GM13977 (cell line): ENCODE data around the gene SNX19.

Source experiments
- DNase-seq: peaks from one replicate; pipeline ENCODE4 v3.0.0; 2012; ENCODE audit warnings: low spot score
- in situ Hi-C: fragments of 300-500 bp; cut with MboI; formaldehyde crosslinking; loops from one replicate; pipeline ENCODE4 v1.12.0; 2022; ENCODE audit warnings: low sequenced_read_pairs, low pct_unique_long_range_greater_than_20kb, mixed read lengths, inconsistent platforms; ENCODE audit not compliant: unreplicated experiment
- TF ChIP-seq, protein P1 (sequence below): IDR thresholded peaks from 2 replicates; pipeline ENCODE4 v1.5.1; 2012; ENCODE audit warnings: mild to moderate bottlenecking, control low read depth; ENCODE audit not compliant: insufficient read depth; ENCODE audit errors: extremely low read depth, missing control alignments

Gene SNX19

DNA sequence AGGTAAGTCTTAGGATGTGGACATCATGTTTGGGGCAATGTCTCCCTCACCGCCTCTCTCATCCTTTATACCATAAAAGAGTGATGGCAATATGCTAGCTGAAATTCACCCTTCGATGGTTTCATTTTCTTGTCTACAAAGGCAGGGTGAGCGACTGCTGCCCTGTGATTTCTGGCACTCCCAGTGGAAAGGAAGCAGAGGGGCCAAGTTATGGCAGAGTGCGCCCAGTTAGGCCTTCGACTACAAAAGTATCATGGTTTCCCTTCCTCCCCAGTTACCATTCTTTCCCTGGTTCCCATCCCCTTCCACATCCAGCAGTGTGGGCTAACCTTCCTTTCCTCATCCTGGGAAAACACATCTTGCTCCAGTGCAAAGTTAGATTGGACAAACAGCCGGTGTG is 43.8 kb downstream of the SNX19 start:
- in situ Hi-C loops: loop anchor here (25.0 kb wide), 1 partner anchor 660 kb away; no protein-coding TSS in a partner anchor
- no peak for DNase-seq

GRCh38 chr11:130872102-130872501 is 44.2 kb downstream of the SNX19 start:
- TF ChIP-seq, protein P1, sequence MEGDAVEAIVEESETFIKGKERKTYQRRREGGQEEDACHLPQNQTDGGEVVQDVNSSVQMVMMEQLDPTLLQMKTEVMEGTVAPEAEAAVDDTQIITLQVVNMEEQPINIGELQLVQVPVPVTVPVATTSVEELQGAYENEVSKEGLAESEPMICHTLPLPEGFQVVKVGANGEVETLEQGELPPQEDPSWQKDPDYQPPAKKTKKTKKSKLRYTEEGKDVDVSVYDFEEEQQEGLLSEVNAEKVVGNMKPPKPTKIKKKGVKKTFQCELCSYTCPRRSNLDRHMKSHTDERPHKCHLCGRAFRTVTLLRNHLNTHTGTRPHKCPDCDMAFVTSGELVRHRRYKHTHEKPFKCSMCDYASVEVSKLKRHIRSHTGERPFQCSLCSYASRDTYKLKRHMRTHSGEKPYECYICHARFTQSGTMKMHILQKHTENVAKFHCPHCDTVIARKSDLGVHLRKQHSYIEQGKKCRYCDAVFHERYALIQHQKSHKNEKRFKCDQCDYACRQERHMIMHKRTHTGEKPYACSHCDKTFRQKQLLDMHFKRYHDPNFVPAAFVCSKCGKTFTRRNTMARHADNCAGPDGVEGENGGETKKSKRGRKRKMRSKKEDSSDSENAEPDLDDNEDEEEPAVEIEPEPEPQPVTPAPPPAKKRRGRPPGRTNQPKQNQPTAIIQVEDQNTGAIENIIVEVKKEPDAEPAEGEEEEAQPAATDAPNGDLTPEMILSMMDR: no peak
- in situ Hi-C loops: loop anchor here (25.0 kb wide), 1 partner anchor 660 kb away; no protein-coding TSS in a partner anchor
- no peak for DNase-seq

More for the DNA sequence above, 43.8 kb downstream of the SNX19 start:
- TF ChIP-seq, protein P1: no peak

DNA sequence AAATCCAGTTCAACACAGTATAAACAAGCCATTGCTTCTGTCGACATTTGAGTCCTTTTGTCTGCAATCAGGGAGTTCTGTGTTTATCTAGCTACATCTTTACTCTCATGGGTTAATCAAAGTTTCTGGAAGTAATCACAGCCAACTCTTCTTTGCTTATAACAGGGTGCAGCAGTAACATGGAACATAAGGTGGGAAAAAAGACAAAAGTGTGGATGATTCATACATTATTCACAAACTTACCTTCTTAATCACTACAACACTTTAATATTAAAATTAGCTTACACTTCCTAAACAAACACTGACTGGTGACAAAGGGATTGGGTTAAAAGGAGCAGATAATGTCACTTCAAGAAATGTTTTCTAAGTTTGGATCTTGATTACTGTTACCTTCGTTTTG is 44.7 kb downstream of the SNX19 start:
- TF ChIP-seq, protein P1: no peak
- in situ Hi-C loops: loop anchor here (25.0 kb wide), 1 partner anchor 659 kb away; no protein-coding TSS in a partner anchor

DNA sequence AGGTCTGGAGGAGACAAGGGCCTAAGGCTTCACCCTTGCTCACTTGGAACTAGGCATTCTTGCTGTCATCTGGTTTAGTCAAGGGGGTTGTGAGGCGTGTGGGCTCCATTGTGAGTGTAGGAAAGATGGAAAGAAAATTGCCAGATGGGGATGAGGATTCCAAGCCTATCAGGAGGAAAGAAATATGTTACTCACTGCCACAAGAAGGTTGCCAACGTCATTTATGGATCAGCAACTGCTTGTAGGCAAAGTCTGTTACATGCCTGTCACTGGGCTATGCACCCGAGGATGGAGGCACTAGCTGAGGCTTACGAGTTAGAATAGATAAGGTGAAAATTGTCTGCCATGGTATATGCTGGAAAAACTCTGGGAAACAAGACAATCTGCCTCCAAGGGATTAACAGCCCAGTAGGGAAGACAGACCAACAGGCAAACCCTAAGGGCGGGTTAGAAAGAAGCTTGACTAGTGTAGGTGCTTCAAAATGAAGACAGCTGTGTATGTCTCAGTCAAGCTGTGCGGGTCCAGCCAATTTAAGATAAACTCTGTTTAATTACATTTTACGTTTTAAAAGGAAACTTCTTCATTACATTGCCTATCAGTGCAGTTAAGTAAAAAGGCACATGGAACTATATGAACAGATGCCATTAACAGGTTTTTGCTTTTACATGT is 47.4 kb downstream of the SNX19 start:
- TF ChIP-seq, protein P1: no peak
- DNase-seq: no peak
- in situ Hi-C loops: loop anchor here (10.0 to 25.0 kb wide), 2 partner anchors 434 to 657 kb away; no protein-coding TSS in a partner anchor

More for the DNA sequence above, 44.7 kb downstream of the SNX19 start:
- DNase-seq: no peak

GRCh38 chr11:130868086-130868710 is 48.1 kb downstream of the SNX19 start:
- TF ChIP-seq, protein P1: no peak
- no peak for DNase-seq
- in situ Hi-C loops: loop anchor here (10.0 to 25.0 kb wide), 2 partner anchors 433 to 656 kb away; no protein-coding TSS in a partner anchor

DNA sequence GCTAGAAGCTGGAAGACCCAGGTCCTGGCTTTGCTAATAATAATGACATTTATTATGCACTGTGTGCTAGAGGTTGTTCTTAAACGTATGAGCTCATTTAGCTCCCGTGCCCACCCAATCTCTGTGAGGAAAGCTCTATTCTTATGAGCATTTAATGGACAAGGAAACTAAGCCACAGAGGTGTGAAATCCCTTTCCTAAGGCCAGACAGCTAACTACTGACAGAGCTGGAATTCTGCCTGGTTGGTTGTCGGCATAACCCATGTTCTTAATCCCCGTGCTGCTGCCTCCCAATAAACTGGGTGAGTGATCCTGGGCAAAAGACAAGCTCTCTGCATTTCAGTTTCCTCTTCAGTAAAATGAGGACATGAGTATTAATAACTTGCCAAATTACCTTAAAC is 49.4 kb downstream of the SNX19 start:
- DNase-seq: no peak
- in situ Hi-C loops: loop anchor here (10.0 to 25.0 kb wide), 2 partner anchors 432 to 655 kb away; no protein-coding TSS in a partner anchor
- TF ChIP-seq, protein P1: no peak
